Liver (tissue), 2 donors: ENCODE data around the gene ERP27.

ENCODE experiments used
- HNF4A ChIP-seq, 2 donors: conservative IDR thresholded peaks; 2 replicates each; pipeline ENCODE4 v1.6.1; 2016; ENCODE audit warnings: antibody characterized with exemption in 2 of 2, mild to moderate bottlenecking in 2 of 2
- SP1 ChIP-seq: IDR thresholded peaks from 2 replicates; pipeline ENCODE4 v1.6.1; 2018; ENCODE audit warnings: antibody characterized with exemption, mild to moderate bottlenecking
- donor health status: healthy.

DNA sequence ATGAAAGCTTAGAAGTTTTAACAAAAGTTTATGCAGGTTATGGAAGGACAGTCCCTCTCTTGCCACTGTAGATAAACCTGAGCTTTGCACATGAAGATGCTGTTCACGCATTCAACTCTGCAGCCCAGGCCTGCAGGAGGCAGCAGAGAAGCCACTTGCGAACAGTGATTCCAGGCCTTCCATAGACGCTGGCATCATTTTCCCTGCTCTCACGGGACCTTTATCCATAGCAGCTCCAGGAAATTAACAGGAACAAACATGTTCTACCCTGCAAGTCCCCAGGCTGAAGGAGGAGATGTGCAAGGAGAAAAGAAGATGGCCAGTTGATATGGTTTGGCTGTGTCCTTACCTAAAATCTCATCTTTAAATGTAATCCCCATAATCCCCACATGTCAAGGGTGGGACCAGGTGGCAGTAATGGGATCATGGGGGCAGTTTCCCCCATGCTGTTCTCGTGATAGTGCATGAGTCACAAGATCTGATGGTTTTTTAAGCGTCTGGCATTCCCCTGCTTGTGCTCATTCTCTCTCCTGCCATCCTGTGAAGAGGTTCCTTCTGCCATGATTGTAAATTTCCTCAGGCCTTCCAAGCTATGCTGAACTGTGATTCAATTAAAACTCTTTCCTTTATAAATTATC is 2.0 kb downstream of the ERP27 start:
- TF ChIP-seq SP1 (no peak), HNF4A (conservative IDR thresholded peaks at IDR 0.05) (no peak)
